Activated effector memory CD4-positive, alpha-beta T cell treated with Interleukin-2 at 50 U/mL for 16 hours (primary cell): Measurements from ENCODE around the gene GGACT.

Source experiments
- DNase-seq: peaks from one replicate; pipeline ENCODE4 v3.0.0-alpha.2; 2020

GGACT gene

DNA sequence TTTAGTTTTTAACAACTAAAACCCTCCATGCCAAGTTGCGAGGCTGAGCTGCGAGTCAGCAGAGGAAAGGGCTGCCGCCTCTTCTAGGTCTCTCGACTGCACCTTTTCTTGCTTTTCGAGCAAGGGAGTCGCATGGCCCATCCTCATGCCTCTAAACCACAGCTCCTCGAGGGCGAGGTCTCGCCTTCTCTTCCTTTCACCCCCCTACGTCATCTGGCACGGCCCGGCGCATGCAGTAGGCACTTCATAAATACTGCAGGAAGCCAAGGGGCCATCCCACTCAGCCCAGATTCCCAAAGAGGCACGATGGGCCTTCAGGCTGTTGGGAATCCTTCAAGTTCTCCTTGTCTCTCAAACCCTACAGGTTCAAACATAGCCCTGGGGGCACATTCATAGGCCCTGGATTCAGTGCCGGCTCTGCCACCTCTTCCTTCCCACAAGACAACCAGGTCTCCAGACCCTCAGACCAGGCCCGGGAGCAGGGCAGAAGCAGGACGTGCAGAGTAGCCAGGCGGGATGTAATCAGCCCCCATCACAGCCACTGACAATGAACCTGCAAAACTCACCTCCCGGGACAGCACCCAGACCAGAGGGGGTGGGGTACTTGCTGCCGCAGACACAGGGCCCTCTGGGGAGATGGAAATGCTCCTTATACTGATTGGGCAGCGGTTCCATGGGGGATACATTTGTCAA lies 41.7 kb downstream of the GGACT start:
- no peak for DNase-seq

- no peak for DNase-seq
These were observed 42.9 kb downstream of the GGACT start for GRCh38 chr13:100545684-100546061.

DNA sequence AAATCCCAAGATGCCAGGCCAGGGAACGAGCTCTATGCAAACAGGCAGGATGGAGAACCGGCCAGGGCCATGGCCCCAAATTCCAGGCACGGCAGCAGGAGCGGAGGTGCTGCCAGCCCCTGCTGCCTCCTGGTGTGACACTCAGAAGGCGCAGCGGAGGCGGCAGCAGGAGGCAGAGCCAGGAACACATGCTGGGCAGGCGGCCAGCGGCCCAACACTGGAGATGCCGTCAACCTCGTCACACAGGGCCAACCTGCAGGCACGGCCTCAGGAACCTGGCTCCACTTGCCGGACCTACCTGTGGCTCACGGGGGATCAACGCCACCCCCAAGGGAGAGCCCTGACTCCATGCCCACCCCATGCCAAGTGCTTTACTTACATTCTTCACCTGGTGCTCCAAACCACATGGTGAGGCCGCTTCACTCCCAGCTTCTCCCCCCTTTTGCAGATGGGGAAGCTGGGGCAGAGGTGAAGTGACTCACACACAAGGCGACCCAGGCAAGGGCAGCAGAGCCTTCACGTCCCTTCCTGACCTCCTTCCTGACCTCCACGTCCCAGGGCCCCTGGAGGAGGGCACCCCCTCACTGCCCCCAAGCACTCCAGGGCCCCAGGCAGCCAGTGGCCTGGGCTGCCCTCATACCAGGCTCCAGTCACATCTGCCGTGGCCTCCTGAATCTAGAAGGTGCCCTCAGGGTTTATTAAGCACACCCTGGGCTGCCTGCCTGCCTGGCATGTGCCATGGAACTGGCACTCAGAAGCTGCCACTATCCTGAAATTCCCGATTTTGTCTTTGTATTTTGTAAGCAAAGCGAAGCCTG lies 43.5 kb downstream of the GGACT start:
- no peak for DNase-seq

DNA sequence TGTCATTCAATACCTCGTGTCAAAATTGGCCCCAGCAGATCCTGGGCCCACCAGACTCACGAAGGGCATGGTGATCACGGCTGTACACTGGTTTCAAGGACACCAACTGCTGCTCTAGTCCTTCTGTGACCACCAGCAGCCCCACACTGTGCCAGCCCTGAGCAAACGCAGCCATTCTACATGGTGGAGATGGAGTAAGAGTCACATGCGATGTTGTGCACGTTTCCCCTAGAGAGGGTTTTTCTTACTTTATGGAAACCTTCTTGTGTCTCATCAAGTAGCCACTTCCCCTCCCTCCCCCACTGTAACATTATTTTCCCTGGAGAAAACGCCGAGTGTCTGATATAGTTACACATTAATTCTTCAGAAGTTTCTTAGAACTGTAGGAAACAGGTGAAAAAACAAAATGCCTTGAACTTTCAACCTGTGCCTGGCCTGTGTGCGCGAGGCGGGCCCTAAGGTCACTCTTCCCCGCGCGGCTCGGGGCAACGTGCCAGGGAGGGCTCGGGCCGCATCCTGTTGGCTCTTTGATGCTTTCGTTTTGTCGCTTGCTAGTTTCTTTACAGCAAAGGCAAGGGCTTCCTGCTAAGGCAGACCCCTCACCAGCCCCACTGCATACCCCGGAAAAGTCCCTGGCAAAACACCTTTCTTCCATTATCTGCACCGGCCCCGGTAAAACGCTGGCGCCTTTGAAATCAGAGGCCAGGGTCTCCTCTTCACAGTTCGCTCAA lies 44.6 kb downstream of the GGACT start:
- no peak for DNase-seq

GRCh38 chr13:100542826-100543156 lies 45.8 kb downstream of the GGACT start:
- DNase-seq, result no peak

GRCh38 chr13:100541897-100542825 lies 46.4 kb downstream of the GGACT start:
- no peak for DNase-seq

GRCh38 chr13:100540621-100541020 lies 48.0 kb downstream of the GGACT start:
- no peak for DNase-seq

DNA sequence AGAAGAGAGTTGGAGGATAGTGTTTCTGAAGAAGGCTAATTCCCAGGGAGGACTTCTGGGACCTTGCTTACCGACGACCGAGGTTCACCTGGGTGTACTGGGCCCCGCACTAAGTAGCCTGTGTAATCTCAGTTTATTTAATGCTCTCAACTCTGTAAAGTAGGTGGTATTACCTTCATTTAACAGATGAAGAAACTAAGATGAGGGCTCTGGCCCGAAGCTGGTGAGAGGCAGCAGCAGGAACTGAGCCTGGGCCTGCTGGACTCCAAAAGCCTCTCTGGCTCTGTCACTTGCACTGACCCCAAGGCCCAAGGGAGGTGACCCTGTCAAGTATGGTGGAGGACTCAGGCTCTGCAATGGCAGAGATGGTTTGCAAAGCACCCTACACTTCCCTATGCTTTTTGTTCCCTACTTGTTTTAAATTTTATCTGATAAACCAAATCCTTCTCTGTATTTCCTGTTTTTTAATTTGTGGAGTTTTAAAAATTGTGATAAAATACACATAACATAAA lies 50.6 kb downstream of the GGACT start:
- no peak for DNase-seq

DNA sequence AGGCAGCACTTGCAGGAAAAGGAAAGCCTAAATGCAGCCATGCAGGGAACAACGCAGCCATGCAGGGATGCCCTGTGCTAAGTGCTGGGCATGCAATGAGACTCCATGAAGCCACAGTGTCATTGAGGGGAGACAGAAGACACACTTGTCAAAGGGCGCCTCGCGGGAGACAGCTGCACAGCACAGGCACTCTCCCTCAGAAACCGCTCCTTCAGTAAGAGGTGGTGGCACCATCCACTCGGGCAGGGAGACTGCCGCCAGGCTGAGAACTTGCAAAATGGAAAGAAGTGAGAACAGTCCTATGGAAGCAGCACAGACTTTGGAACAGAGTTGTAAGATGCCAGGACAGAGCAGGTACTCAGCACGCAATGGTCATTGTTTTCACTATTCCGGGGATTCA lies 51.1 kb downstream of the GGACT start:
- DNase-seq, result no peak

DNA sequence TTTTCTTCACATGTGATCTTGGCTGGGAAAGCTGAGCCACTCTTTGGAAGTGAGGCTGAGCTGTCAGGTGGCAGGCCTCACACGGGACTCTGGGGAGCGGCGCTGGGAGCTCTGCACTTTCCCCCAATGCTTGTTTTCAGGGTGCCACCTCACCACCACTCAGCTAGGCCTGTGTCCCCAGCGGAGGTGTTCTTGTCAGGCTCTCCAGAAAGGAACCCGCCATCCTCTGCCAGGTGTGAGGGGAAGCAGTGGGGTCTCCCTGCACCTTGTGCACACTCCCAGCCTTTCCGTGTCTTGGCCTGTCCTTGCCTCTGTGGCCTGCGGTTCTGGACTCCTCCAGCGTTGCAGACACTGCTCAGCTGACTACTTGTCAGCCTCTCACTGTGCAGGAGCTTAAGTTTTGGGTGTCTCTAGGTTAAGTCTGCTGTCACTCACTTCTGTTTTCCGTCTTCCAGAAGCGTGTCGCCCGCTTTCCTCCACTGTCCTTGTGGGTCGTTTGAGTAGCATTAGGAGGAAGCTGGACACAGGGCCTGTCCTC lies 51.9 kb downstream of the GGACT start:
- no peak for DNase-seq

- no peak for DNase-seq
These were observed 53.0 kb downstream of the GGACT start for GRCh38 chr13:100535426-100536135.

DNA sequence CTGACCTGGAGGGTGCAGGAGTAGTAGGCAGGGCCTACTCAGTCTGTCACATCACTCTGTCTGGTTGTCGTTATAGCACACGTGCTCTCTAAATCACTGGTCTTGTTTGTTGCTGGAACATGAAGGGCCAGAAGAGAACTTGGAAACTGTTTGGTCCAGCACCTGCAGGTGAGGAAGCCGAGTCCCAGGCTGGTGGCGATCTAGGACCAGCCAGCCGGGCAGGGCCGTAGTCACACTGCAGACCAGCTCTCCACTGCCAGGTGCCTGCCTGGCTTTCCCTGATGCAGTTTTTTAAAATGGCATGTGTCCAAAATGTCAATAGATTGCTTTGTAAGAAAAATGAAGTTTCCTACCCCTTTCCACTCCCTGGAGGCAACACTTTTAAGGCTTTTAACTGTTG lies 53.7 kb downstream of the GGACT start:
- DNase-seq, result no peak

DNA sequence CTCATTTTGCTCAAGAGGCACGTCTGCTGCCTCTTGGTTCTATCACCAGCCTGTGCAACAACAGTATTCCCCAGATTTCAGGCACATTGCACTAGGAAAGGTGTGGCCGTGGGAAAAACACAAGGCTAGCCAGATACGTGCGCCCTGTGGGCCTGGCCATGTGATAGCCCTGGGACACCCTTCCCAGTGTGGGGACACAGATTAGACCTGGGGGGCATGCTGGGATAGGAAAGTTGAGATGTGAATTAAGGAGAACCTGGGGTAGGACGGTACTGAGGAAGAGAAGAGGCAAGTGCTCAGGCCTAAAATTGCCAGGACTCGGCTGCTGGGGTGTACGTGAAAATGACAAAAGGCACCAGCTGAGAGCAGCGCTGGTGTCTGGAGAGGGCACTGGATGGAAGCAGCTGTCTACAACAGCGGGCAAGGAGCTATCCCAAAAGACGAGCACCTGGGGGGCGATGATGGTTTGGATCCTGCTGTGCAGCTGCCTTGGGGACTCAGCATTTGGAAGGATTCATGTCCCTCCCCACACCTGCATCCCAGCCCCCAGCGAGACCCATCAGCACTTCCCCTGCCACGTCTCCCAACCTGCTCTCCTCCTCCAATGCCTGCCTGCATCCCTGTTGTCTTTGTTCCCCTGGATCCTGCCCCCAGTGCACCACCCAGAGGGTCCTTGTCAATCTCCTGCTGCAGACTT lies 54.3 kb downstream of the GGACT start:
- DNase-seq, result no peak

DNA sequence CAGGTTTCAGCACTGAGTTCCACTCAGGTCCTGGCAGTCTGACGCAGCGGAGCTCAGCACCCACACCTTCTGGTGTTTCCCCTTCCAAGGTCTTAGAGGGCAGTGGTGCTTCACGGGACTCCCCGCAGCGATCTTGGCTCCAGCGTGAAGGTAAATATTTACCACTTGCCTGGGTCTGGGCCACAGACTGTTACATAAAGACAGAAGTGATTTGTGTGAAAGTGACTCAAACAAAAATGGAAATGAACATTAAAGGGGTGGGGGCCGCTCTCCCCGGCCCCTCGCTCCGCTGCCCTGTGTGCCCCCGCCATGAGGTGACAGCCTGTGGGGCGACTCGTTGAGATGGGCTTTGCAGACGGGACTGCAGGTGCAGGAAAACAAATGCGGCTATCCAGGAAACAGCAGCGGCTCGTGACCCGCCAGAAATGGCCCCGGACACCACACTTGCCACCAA lies 55.0 kb downstream of the GGACT start:
- DNase-seq, result no peak

DNA sequence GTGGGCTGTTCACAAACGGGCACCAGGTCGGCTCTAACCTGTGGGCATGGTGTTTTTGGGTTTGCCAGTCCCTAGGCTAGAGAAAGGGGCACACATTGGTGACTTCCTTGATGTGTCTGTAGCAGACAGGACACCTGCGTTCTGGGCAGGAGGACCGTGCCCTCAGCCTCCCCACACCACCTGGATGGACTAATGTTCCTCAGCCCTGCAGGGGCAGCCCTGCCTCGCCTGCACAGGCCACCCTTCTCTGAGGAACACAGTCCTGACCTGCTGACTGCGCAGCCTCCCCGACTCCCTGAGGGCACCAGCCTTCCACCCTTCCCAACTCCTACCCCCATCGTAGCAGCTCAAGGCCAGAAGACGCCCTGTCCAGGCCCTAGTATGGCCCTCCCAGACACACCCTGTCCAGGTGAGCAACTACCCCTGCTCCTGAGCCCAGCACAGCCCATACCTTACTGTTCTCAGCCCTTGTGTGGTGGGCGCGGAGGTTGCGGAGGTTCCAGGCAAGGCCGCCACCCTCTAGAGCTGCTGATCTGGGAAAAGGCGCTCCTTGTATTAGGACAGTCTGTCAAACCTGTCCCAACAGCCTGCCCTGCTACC lies 55.7 kb downstream of the GGACT start:
- DNase-seq, result no peak

DNA sequence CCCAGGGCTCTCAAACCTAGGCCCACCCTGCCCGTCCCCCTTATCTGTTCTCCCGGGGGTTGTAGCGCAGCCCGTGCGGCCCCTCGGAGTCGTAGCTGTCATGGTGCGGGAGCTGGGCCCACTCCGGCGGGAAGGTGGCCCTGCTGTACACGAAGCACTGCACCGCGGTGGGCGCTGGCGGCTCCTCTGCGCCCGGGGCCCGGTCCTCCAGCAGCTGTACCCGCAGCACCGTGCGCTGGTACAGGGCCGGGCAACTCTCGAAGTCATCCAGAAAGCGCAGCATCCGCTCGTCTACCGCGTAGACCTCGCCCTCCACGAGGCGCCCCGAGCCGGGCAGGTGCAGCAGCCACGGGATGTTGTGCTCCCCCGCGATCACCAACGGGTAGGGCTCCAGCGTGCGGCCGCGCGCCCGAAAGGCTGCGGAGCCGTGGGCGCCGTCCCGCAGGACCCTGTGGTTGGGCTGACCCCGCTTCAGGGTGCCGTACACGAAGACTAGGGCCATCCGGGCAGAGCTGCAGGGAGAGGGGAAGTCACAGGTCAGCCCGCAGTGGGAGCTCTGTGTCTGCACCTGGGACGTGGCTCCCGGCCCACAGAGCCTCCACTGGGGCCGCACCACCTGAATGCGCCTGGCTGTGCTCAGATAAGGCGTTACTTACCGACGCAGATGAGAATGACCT lies 56.4 kb downstream of the GGACT start:
- DNase-seq, result no peak

DNA sequence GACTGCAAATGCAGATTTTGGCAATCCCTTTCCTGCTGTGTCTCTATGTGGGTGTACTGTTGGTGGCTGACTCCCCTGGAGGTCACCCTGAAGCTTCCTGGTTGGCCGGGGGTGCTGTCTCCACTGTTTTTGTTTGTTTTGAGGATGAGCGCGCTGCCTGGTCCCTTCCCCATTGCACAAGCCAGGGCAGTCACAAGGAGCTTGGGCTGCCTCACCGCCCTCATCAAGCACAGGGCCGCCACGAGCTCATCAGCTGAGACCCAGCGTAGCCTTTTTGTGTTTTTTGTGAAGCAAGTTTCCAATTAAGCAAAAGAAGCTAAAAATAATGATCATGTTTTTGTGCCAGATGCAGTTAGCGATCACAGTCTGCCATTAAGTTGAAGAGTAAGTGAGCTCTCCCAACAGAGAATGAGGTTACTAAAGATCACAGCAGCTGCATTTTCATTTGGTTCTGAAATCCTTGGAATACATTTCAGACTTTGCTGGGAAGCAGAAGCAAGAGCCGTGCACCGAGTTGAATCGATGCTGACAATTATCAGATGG lies 57.8 kb downstream of the GGACT start:
- no peak for DNase-seq

- DNase-seq, result no peak
These were observed 58.8 kb downstream of the GGACT start for GRCh38 chr13:100529666-100530377.

- no peak for DNase-seq
These were observed 59.8 kb downstream of the GGACT start for GRCh38 chr13:100528820-100529219.
